Epithelial cell of esophagus (primary cell): Measurements from ENCODE around the gene TMEM200A.
A peak's percentile ranks its signal among the peaks of the same experiment; 100 is the strongest.

Source experiments
- DNase-seq: peaks from one replicate; pipeline ENCODE4 v3.0.0; 2010; ENCODE audit warnings: low read depth
- H3K4me3 ChIP-seq: 2 replicates; pipeline ENCODE4 v1.5.1; 2011; ENCODE audit warnings: mild to moderate bottlenecking, low read length, control low read depth
- CTCF ChIP-seq: IDR thresholded peaks from 2 replicates; pipeline ENCODE4 v1.5.1; 2011; ENCODE audit warnings: low read depth, mild to moderate bottlenecking, low read length, control low read depth, inconsistent platforms; ENCODE audit not compliant: insufficient read depth; ENCODE audit errors: missing control alignments

Gene TMEM200A

GRCh38 chr6:130453230-130453629, 87.4 kb downstream of the TMEM200A start:
- DNase-seq = peak; percentile 50
- no peak overlapping the region for H3K4me3 ChIP-seq
- no peak for TF ChIP-seq CTCF

- no peak for DNase-seq
- peak; percentile 1 for TF ChIP-seq CTCF
- no peak overlapping the region for H3K4me3 ChIP-seq
Measured at GRCh38 chr6:130457605-130458004, 91.8 kb downstream of the TMEM200A start.

GRCh38 chr6:130459316-130459715, 93.5 kb downstream of the TMEM200A start:
- DNase-seq = no peak
- no peak overlapping the region for H3K4me3 ChIP-seq
- TF ChIP-seq CTCF = no peak

- DNase-seq = no peak
- H3K4me3 ChIP-seq = no peak overlapping the region
- no peak for TF ChIP-seq CTCF
Measured at GRCh38 chr6:130460934-130461333, 95.1 kb downstream of the TMEM200A start.

- H3K4me3 ChIP-seq = no peak overlapping the region
- DNase-seq = peak; percentile 30
- TF ChIP-seq CTCF = no peak
Measured at GRCh38 chr6:130466052-130466747, 100.4 kb downstream of the TMEM200A start.

GRCh38 chr6:130466748-130467061, 100.9 kb downstream of the TMEM200A start:
- no peak for TF ChIP-seq CTCF
- peak; percentile 9 for DNase-seq
- no peak overlapping the region for H3K4me3 ChIP-seq

GRCh38 chr6:130467146-130468050, 101.6 kb downstream of the TMEM200A start:
- DNase-seq = no peak
- H3K4me3 ChIP-seq = no peak overlapping the region
- no peak for TF ChIP-seq CTCF
